Omental fat pad (tissue), 4 donors: ENCODE data around the gene SNRNP70. TPM values are rescaled to one million over a fixed set of nuclear protein-coding genes. Genes with fewer than 3 reads are reported as not detected.

Experiments
- ATAC-seq: fragments of 150-250 bp; one replicate; pipeline ENCODE4 v1.9.1; 2016; ENCODE audit warnings: mild to moderate bottlenecking, moderate library complexity; ENCODE audit not compliant: low FRiP score
- DNase-seq: peaks from one replicate; pipeline ENCODE4 v3.0.0-alpha.2; 2019; ENCODE audit warnings: low spot score
- total RNA-seq, 4 donors: library from RNA; depleted of rRNA; stranded (reverse); fragments of >200 nt; gene quantifications; one replicate each; pipeline ENCODE4 v1.1.0, GENCODE V29; 2016
- TF ChIP-seq, protein P1 (sequence below), 3 donors: fragments of 450-650 bp; IDR thresholded peaks; one replicate each; pipeline ENCODE4 v1.5.1; 2016 to 2017; ENCODE audit warnings: antibody characterized with exemption in 3 of 3, mild to moderate bottlenecking in 3 of 3, moderate library complexity in 2 of 3

The SNRNP70 gene
- total RNA-seq, 4 donors from 2014 or later = 132 to 314 (median 207) TPM

DNA sequence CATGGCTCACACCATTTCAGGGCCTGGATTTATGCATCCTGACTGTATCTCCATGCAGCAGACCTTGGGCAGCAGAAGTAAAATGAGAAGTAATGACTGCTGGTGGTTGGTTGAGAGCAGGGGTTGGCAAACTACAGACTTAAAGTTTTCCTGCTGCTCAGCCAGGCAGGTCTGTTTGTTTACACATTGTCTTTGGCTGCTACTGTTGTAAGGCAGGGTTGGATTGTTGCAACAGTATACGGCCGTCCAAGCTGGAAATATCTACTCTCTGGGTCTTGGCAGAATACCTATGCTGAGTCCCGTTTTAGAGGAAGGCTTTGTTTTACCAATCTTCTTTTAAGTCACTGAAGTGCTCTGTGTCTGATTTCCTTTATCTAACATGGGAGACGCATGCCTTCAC, 13.5 kb downstream of the SNRNP70 start:
- TF ChIP-seq, protein P1, sequence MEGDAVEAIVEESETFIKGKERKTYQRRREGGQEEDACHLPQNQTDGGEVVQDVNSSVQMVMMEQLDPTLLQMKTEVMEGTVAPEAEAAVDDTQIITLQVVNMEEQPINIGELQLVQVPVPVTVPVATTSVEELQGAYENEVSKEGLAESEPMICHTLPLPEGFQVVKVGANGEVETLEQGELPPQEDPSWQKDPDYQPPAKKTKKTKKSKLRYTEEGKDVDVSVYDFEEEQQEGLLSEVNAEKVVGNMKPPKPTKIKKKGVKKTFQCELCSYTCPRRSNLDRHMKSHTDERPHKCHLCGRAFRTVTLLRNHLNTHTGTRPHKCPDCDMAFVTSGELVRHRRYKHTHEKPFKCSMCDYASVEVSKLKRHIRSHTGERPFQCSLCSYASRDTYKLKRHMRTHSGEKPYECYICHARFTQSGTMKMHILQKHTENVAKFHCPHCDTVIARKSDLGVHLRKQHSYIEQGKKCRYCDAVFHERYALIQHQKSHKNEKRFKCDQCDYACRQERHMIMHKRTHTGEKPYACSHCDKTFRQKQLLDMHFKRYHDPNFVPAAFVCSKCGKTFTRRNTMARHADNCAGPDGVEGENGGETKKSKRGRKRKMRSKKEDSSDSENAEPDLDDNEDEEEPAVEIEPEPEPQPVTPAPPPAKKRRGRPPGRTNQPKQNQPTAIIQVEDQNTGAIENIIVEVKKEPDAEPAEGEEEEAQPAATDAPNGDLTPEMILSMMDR (IDR thresholded peaks at IDR 0.05) = no peak
- ATAC-seq (no peak), DNase-seq (no peak)

DNA sequence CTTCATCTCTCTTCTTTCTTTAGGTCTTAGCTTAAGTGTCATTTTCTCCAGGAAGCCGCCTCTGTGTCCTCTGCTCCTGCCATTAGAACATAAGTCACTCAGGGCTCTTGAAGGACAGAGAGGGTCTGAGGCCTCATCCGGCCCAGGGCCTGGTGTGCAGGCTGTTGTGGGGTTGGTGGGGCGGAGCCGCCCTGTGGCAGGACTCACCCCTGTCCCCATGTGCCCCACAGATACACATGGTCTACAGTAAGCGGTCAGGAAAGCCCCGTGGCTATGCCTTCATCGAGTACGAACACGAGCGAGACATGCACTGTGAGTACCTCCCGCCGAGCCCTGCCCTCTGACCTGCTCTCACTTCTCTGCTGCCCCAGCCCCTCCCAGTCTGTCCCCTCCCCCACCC, 15.9 kb downstream of the SNRNP70 start:
- DNase-seq = no peak
- no peak for ATAC-seq
- TF ChIP-seq, protein P1 (IDR thresholded peaks at IDR 0.05) = no peak

DNA sequence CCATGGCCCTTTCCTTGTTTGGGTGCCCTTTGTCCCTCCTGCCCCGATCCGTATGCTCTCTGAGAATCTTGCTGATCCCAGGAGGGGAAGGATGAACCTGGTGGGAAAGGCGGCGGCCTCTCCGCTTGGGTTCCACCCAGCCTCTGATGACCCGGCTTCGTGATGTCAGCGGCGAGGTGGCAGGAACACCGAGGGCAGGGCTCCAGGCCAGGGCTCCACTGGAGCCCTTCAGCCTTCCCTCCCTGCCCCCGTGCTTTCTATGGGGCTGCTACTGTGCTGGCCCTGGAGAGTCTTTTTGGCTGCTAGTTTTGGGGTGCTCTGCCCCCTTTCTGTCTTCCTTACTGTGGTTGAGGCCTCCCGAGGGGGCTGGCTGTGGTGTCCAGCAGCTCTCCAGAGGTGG, 17.1 kb downstream of the SNRNP70 start:
- TF ChIP-seq, protein P1 (IDR thresholded peaks at IDR 0.05) = no peak
- ATAC-seq = no peak
- no peak for DNase-seq

DNA sequence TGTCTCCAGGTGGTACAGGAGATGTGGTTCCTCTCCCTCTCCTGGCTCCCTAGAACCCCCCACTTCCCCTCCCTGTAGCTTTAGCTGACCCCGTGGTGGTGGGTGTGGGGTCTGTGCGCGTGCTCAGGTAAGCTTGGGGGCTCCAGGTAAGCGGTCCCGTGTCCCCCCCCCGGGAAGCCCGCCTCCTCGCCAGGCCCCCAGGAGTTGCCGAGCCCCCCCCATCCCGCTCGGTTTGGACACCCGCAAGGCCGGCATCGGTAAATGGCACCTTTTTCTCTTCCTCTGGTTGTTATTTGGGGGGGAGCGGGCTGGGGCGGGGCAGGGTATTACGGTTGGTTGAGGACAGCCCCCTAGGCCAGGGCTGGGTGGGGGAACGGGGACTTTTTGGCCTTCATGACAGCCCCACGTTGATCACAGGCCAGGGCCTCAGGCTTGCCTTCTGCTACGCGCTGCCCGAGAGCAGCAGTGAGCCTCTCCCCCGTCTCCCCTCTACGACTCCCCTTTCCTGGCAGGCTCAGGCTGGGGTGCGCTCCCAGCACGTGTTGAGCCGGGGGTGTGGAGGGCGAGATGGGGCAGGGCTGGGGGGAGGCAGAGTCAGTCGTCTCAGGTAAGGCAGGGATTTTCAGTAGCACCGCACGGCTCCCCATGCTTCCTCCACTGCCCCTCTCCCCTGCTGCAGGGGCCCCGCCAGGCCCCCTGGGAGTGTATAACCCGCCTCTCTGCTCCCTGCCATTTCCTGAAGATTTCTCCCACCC, 18.3 kb downstream of the SNRNP70 start:
- no peak for DNase-seq
- no peak for ATAC-seq
- TF ChIP-seq, protein P1 (IDR thresholded peaks at IDR 0.05) = no peak

DNA sequence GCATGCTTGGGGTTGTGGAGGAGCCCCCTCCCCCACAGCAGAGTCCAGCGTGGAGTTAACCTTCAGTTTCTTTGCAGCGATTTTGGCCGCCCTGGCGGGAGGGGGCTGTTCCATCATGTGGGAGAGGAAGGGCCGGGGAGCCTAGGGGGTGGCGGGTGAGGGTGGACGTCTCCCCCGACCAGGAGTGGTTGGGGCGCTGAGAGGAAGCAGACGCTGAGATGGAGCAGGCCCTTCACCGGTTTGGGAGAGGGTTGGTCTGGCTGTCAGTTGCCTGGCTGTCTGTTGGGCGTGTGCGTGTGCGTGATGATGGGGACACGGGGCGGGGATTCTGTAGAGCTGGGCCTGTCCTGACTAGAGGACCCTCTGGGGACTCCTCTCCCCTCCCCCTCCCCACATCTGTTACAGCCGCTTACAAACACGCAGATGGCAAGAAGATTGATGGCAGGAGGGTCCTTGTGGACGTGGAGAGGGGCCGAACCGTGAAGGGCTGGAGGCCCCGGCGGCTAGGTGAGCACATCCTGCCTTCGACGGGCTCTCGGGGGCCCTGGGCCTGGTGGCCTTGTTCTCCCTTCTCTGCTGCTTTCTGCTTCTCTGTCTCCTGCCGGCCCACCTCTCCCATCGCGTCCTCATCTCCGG, 19.1 kb downstream of the SNRNP70 start:
- TF ChIP-seq, protein P1 (IDR thresholded peaks at IDR 0.05) = no peak
- DNase-seq (no peak), ATAC-seq (no peak)

DNA sequence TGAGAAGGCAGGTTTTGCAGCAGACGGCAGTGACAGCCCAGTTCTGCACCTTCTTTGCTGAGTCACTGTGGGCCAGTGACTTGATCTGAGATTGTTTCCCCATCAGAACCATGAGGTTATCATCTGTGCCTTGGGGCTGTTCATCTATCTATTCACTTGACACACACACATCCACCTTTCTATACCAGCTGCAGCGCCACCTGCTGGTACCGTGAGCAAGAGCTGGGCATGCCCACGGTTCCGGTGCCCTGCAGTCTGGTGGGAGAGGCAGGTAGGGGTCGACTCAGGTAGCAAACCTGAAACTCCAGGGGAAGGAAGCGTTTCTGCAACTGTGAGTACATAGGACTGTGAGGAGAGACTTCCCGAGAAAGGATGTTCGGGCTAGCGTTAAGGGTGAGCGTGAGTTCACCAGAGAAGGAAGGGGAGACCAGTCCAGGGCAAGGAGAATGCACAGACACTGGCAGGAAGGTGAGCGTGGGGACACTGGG, 21.4 kb downstream of the SNRNP70 start:
- TF ChIP-seq, protein P1 (IDR thresholded peaks at IDR 0.05) = peak in 1 of 3 donors; percentile 42
- peak; percentile 64 for DNase-seq
- peak; percentile 16 for ATAC-seq
